ENCODE results near the gene SETDB1.

SETDB1 gene

DNA sequence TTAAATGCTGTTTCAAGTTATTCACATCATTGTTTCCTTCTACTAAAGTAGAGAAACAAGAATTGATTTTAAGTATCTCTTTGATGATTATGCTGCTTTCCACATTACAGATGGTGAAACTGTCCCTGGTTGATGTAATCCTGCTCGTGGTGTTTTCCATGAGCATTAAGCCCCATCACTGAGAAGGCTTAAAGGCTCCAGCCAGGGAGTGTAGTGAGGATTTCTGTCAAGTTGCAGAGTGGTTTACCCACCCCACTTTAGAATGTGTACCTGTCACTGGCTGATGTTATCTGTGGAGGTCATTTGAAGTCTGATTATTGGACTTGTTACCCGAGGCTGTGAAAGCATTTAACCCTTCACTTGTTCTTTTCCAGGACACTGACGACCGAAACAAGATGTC, 35.6 kb downstream of the SETDB1 start:
- peaks cover 38 to 75% of the 10 kb centered on the region in 2 donors for H3K36me3 Mint-ChIP-seq
- no peak overlapping the region for H3K4me3 Mint-ChIP-seq
- H3K27ac Mint-ChIP-seq = no peak overlapping the region

GRCh38 chr1:150963321-150964163, 37.4 kb downstream of the SETDB1 start:
- H3K9me3 Mint-ChIP-seq = no peaks in the 10 kb centered on the region
- H3K27me3 Mint-ChIP-seq = no peaks in the 10 kb centered on the region
- peaks cover under 1 to 9% of the 10 kb centered on the region in 2 donors for H3K4me1 Mint-ChIP-seq
- H3K4me3 Mint-ChIP-seq = no peak overlapping the region
- no peak for ATAC-seq (replicated peaks)
- H3K36me3 Mint-ChIP-seq = peaks cover 48 to 80% of the 10 kb centered on the region in 2 donors
- peak overlapping the region; percentile 70 for H3K27ac Mint-ChIP-seq
- no peak for DNase-seq

More for the DNA sequence above, 35.6 kb downstream of the SETDB1 start:
- Mint-ChIP-seq H3K27me3 (no peaks in the 10 kb centered on the region), H3K4me1 (no peaks in the 10 kb centered on the region), H3K9me3 (no peaks in the 10 kb centered on the region)
- ATAC-seq (replicated peaks) (no peak), DNase-seq (no peak)

GRCh38 chr1:150964164-150964489, 38.0 kb downstream of the SETDB1 start:
- Mint-ChIP-seq H3K4me3 (no peak overlapping the region), H3K4me1 (peaks cover 4 to 14% of the 10 kb centered on the region in 2 donors), H3K9me3 (no peaks in the 10 kb centered on the region), H3K27me3 (no peaks in the 10 kb centered on the region), H3K36me3 (peaks cover 51 to 80% of the 10 kb centered on the region in 2 donors), H3K27ac (peak overlapping the region; percentile 75)
- no peak for DNase-seq
- no peak for ATAC-seq (replicated peaks)

DNA sequence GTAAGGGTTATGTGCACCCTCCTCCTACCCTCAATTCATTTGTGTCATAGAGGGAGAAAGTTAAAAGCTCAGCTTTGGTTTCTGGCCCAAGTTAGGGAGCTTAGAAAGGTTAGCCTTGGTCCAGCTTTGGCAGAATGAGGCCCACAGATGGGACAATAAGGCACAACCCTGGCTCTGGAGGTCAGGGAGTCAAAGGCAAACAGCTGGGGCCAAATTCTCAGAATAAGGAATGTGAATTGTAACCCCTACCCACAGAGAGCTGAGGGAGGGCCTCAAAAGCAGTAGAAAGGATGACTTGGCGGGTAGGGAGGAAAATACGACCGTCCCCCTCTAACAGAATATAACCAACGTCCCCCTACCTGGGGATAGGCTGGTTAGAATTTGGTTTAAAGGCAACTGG, 39.4 kb downstream of the SETDB1 start:
- Mint-ChIP-seq H3K27ac (peak overlapping the region; percentile 82), H3K4me3 (no peak overlapping the region), H3K27me3 (no peaks in the 10 kb centered on the region), H3K9me3 (no peaks in the 10 kb centered on the region), H3K4me1 (peaks cover 6 to 22% of the 10 kb centered on the region in 2 donors), H3K36me3 (peaks cover 39 to 67% of the 10 kb centered on the region in 2 donors)
- DNase-seq = no peak
- ATAC-seq (replicated peaks) = no peak

GRCh38 chr1:150966011-150966410, 39.8 kb downstream of the SETDB1 start:
- no peak overlapping the region for H3K4me3 Mint-ChIP-seq
- no peak for ATAC-seq (replicated peaks)

GRCh38 chr1:150967936-150968335, 41.8 kb downstream of the SETDB1 start:
- peak overlapping the region; percentile 31 for H3K27ac Mint-ChIP-seq
- no peaks in the 10 kb centered on the region for H3K27me3 Mint-ChIP-seq
- ATAC-seq (replicated peaks) = no peak
- H3K36me3 Mint-ChIP-seq = peaks cover 30 to 65% of the 10 kb centered on the region in 2 donors
- DNase-seq = no peak
- H3K9me3 Mint-ChIP-seq = no peaks in the 10 kb centered on the region
- peaks cover 23 to 45% of the 10 kb centered on the region in 2 donors for H3K4me1 Mint-ChIP-seq
- no peak overlapping the region for H3K4me3 Mint-ChIP-seq

More at GRCh38 chr1:150966011-150966410, 39.8 kb downstream of the SETDB1 start:
- H3K27ac Mint-ChIP-seq = no peak overlapping the region
- H3K36me3 Mint-ChIP-seq = peaks cover 37 to 68% of the 10 kb centered on the region in 2 donors
- no peaks in the 10 kb centered on the region for H3K9me3 Mint-ChIP-seq
- H3K4me1 Mint-ChIP-seq = peaks cover 10 to 26% of the 10 kb centered on the region in 2 donors
- no peaks in the 10 kb centered on the region for H3K27me3 Mint-ChIP-seq
- DNase-seq = no peak

DNA sequence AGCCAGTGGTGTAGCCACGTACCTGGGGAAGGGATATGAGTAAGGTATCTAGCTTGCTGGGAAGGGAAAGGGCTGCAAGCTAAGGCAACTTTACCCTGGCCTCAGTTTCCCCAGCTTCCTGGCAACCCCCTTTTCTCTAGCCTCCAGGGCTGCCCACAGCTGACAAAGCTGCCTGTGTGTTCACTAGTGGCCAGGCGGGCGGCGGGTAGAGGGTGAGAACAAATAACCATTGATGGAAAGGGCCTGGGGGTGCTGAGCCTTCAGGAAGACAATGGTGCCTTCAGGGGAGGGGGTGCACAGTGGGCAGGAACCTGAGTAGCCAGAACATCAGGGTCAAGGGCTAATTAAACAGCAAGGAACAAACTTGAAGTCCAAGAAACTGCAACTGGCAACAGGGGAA, 42.3 kb downstream of the SETDB1 start:
- DNase-seq (no peak), ATAC-seq (replicated peaks) (no peak)
- Mint-ChIP-seq H3K4me3 (no peak overlapping the region), H3K27me3 (no peaks in the 10 kb centered on the region), H3K9me3 (no peaks in the 10 kb centered on the region), H3K4me1 (peaks cover 27 to 51% of the 10 kb centered on the region in 2 donors), H3K27ac (peak overlapping the region; percentile 31), H3K36me3 (peaks cover 25 to 60% of the 10 kb centered on the region in 2 donors)

GRCh38 chr1:150969626-150970025, 43.5 kb downstream of the SETDB1 start:
- Mint-ChIP-seq H3K27me3 (no peaks in the 10 kb centered on the region), H3K4me1 (peaks cover 29 to 55% of the 10 kb centered on the region in 2 donors), H3K36me3 (peaks cover 23 to 48% of the 10 kb centered on the region in 2 donors)

GRCh38 chr1:150970808-150971582, 44.8 kb downstream of the SETDB1 start:
- peak overlapping the region; percentile 56 for H3K27ac Mint-ChIP-seq
- no peak for DNase-seq
- H3K9me3 Mint-ChIP-seq = no peaks in the 10 kb centered on the region
- no peak for ATAC-seq (replicated peaks)
- H3K4me3 Mint-ChIP-seq = no peak overlapping the region
- H3K4me1 Mint-ChIP-seq = peaks cover 29 to 57% of the 10 kb centered on the region in 2 donors
- peaks cover 23 to 43% of the 10 kb centered on the region in 2 donors for H3K36me3 Mint-ChIP-seq
- no peaks in the 10 kb centered on the region for H3K27me3 Mint-ChIP-seq

More at GRCh38 chr1:150969626-150970025, 43.5 kb downstream of the SETDB1 start:
- DNase-seq (no peak), ATAC-seq (replicated peaks) (no peak)
- Mint-ChIP-seq H3K9me3 (no peaks in the 10 kb centered on the region), H3K4me3 (no peak overlapping the region), H3K27ac (peak overlapping the region; percentile 67)

GRCh38 chr1:150971583-150972416, 45.6 kb downstream of the SETDB1 start:
- ATAC-seq (replicated peaks) = no peak
- no peak for DNase-seq
- Mint-ChIP-seq H3K4me3 (peak overlapping the region; percentile 14 to 92), H3K27me3 (no peaks in the 10 kb centered on the region), H3K9me3 (no peaks in the 10 kb centered on the region), H3K36me3 (peaks cover 19 to 35% of the 10 kb centered on the region in 2 donors), H3K27ac (peak overlapping the region; percentile 88), H3K4me1 (peaks cover 36 to 65% of the 10 kb centered on the region in 2 donors)

DNA sequence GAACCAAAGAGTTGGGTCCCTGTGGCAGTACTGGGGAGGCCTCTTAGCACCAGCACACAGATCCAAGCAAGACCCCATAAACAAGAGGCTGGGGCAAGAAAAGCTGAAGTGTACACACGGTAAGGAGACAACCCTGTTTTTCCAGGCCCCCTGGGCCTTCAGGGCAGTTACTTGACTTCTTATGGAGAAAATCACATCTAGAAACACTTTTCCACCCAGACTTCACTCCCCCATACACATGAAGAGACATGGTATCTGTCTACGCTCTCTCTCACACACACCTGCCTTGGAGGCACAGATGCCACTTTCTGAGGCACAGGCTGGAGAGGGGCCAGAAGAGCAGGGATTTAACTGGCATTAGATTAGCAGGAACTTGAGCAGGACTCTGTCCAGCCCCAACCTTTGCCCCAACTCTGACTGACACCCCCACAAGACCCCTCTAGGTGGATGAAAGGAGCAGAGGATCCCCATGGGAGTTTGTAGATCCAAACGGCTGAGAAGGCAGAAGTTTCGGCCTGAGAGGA, 46.3 kb downstream of the SETDB1 start:
- DNase-seq (no peak), ATAC-seq (replicated peaks) (no peak)
- H3K27ac Mint-ChIP-seq = peak overlapping the region; percentile 94
- no peaks in the 10 kb centered on the region for H3K27me3 Mint-ChIP-seq
- peak overlapping the region; percentile 92 to 93 for H3K4me3 Mint-ChIP-seq
- H3K36me3 Mint-ChIP-seq = peaks cover 16 to 29% of the 10 kb centered on the region in 2 donors
- H3K9me3 Mint-ChIP-seq = no peaks in the 10 kb centered on the region
- H3K4me1 Mint-ChIP-seq = peaks cover 43 to 70% of the 10 kb centered on the region in 2 donors

DNA sequence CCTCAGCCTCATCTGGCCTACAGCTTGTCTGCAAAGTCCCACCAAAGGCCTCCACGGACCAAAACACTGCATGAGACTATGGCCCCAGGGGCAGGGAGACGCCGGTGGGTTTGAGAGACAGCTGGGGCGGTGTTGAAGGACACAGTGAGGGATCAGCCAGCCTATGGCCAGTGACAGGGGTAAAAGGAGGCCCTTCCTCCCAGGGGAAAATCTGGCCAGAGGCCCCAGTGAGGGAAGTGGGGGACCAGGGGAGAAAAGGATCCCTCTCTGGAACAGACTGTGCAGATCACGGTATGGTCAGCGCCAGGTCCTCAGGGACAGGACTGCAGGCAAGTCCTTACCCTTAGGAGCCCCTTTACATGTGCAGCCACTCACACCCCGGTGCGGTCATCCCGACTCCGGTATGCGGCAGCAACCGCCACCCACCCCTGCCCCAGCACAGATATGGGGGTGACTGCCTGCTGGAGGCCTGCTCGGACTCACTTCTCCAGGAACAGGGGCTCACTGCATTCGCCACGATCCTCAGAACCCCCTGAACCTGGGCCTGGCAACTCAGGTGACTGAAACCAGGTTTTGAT, 47.2 kb downstream of the SETDB1 start:
- DNase-seq (no peak), ATAC-seq (replicated peaks) (peak; percentile 1 to 5)
- H3K4me1 Mint-ChIP-seq = peaks cover 45 to 69% of the 10 kb centered on the region in 2 donors
- H3K27me3 Mint-ChIP-seq = no peaks in the 10 kb centered on the region
- H3K27ac Mint-ChIP-seq = peak overlapping the region; percentile 94
- H3K9me3 Mint-ChIP-seq = no peaks in the 10 kb centered on the region
- H3K4me3 Mint-ChIP-seq = peak overlapping the region; percentile 92 to 93
- H3K36me3 Mint-ChIP-seq = peaks cover 9 to 21% of the 10 kb centered on the region in 2 donors

DNA sequence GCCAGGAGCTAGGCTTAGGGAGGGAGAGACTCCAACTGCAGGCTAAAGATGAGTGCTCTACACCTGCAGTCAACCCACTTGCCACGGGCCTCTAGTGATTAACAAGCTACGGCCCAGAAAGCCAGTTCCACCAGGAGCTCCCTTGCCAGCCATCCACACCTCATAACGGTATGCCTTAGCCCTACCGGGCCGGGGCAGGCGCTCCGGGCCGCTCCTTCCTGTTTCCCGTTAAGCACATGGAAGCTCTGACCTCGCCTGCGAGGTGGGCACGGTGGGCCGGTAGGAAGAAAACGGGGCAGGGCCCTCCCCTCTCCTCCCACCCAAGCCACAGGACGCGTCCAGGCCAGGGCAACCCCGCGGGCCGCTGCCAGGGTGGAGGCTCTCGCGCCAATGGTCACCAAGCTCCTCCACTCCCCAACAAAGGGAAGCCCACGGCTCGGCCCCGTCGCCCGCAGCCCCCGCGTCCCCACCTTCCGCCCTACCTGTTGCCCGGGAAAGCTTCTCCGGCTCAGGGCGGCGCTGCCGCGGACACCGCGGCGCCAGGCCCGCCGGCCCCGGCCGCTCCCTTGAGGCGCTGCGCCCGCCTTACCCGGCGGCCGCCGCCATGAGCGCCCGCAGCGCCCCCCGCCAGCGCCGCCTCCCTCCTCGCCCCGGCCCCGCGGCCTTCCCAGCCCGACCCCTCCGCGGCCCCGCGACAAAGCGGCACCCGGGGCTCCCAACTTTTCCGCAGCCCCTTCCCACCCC, 47.8 kb downstream of the SETDB1 start:
- Mint-ChIP-seq H3K9me3 (no peaks in the 10 kb centered on the region), H3K36me3 (peaks cover 3 to 15% of the 10 kb centered on the region in 2 donors), H3K4me3 (peak overlapping the region; percentile 92 to 93), H3K27ac (peak overlapping the region; percentile 94), H3K27me3 (no peaks in the 10 kb centered on the region), H3K4me1 (peaks cover 45 to 70% of the 10 kb centered on the region in 2 donors)
- peak; percentile 45 to 46 for ATAC-seq (replicated peaks)
- peak; percentile 32 for DNase-seq
